RPMI7951 (cell line): ENCODE results near the gene NXF2B. TPM values are rescaled to one million over a fixed set of nuclear protein-coding genes. Genes with fewer than 3 reads are reported as not detected.
A peak's percentile ranks its signal among the peaks of the same experiment; 100 is the strongest.
"Not testable (repeated sequence)": the region's sequence is repeated elsewhere in the genome, so short reads cannot be mapped to it uniquely, and the experiment has no call there.

ENCODE experiments used
- DNase-seq: peaks from one replicate; pipeline ENCODE4 v3.0.0-alpha.2; 2012; ENCODE audit warnings: low read depth
- total RNA-seq: library from RNA; depleted of rRNA; stranded (reverse); fragments of >200 nt; shearing (Covaris generic); gene quantifications from 2 replicates; pipeline ENCODE4 v1.2.3, GENCODE V29; 2014; rRNA removed

Gene NXF2B, protein sequence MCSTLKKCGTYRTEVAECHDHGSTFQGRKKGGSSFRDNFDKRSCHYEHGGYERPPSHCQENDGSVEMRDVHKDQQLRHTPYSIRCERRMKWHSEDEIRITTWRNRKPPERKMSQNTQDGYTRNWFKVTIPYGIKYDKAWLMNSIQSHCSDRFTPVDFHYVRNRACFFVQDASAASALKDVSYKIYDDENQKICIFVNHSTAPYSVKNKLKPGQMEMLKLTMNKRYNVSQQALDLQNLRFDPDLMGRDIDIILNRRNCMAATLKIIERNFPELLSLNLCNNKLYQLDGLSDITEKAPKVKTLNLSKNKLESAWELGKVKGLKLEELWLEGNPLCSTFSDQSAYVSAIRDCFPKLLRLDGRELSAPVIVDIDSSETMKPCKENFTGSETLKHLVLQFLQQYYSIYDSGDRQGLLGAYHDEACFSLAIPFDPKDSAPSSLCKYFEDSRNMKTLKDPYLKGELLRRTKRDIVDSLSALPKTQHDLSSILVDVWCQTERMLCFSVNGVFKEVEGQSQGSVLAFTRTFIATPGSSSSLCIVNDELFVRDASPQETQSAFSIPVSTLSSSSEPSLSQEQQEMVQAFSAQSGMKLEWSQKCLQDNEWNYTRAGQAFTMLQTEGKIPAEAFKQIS
- total RNA-seq: not detected in 2 replicates

DNA sequence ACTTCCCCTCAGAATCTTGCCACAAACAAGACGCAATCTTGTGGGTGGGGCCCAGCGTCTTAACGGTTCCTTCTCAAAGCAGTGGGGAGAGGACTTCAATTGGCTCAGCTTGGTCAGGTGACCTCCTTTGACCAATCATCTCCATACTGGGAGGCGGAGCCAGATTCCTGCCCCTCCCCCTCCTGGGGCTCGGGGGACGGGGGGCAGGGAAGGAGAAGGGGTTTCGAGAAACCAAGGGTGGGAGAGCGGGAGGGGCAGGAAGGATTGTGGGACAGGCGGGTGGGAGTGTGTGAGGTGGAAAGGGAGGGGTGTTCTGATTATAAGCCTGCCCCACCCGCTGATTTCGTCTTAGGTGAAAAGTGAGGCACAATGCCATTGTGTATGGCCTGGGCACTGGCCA is at the start of gene NXF2B:
Gene NXF2B (minus strand): TSS at position 101 of the 400 bp plus-strand sequence. CDS start 59,972 bp downstream, outside the sequence.
- not testable (repeated sequence) for DNase-seq

DNA sequence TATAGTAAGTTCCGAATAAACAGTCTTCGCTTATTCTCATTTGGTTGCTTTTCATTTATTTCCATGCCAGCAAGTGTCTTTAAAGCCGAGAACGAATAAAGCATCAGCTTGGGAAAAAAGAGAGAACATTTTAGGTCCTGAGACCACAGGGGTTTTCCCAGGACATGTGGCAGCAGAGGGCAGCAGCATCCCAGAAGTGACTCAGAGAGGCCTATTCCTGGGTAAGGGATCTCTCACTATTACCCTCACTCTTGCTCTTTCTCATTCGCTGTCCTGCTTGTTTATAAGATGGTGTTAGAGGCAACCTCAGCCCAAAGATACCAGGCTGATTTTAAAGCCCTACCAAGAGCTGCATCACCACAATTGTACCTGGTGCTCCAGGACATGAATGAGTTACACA is 39.0 kb upstream of the NXF2B start:
- DNase-seq: not testable (repeated sequence)

DNA sequence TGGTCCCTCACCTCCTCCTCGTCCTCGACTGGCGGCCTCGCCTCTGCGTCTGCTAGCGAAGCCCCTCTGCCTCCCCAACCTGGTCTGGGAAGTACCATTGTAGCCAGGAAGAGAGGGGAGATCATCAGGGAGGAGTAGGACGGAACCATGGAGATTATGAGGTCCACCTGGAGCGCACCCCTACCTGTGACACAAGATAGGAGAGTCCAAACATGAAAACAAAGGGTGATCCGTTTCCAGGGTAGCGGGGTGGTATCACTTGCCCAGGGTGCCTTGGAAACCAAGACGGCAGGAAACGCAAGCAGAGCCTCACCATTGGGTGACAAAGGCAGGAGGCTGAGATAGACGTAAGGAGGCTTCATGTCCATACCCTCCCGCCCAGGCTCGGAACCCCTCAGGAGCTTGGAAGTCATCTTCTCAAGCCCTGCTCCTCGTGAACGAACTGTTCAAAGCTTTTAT is 32.0 kb upstream of the NXF2B start, which contains the start of gene TCP11X2:
Gene TCP11X2 (minus strand): TSS at position 51 of the 459 bp plus-strand sequence.
- not testable (repeated sequence) for DNase-seq

DNA sequence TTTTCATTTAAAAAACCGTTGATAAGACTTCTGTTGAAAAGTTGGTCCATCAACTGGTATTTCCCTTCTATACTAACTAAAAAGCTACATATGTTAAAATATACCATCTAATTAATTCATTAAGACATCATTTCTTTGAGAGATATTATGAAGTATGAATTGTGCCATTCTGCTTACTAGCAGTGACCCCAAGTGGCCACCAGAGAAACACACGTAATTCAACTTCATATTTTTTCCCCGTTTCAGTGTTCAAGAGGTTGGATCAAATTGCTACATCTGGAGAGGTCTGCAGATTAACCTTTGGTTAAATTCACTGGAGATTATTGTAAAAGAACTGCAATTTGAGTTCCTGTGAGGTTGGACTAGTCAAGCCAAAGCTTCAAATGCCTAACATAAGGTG is 30.4 kb upstream of the NXF2B start:
- DNase-seq: not testable (repeated sequence)

DNA sequence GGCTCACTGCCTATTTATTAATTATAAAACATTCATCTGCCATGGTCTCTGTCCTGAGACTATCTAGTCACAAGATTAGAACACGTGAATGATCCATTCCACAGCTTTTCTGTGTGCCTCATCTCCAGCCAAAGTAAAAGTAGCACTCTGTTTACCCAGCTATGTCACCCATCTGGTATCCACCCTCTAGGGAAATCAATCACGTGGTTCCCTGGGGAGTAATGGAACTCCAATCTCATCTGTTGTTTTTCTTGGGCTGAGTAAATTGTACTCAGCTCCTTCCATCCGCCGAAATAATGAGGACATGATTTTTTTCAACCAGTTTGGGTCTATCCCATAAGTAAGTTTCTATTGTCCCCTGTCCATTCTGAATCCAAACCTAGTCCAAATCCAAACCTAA is 18.8 kb upstream of the NXF2B start:
- DNase-seq: not testable (repeated sequence)

DNA sequence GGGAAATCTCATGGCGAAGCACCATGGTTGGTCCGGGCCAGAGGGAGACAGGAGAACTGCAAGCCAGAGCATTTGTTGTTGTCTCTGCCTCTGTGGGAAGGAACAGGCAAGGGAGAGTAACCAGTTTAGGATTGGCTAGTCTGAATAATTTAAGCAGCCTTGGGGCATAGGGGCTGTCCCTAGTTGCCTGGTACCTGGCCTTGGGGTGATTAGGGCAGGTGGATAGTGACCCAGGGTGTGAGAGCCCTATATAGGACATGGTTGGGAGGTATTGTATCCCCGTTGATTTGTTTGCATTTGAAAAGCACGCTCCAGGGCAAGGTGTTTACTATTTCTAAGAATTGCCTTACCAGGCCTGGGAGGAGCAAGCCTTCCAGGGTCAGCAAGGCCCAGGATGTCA is 25.3 kb downstream of the NXF2B start:
- DNase-seq: not testable (repeated sequence)

DNA sequence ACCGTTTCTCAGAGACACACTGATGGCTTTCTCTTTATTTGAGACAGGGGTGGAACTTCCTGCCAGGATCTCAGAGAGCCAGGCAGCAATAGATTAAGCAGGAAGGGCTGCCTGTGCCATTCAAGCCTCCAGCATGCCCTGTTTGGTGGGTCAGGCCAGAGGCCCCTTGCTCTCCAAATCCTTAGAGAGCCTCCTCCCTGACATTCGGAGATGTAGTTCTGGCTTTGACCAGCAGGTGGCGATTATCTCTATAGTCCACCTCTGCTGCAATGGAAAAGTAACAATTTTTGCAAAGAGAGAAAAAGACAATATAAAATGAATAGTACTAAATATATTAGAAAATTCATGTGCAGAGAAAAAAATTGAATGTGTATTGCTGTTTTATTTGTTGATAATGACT is 93.9 kb downstream of the NXF2B start:
- DNase-seq: peak; percentile 10

DNA sequence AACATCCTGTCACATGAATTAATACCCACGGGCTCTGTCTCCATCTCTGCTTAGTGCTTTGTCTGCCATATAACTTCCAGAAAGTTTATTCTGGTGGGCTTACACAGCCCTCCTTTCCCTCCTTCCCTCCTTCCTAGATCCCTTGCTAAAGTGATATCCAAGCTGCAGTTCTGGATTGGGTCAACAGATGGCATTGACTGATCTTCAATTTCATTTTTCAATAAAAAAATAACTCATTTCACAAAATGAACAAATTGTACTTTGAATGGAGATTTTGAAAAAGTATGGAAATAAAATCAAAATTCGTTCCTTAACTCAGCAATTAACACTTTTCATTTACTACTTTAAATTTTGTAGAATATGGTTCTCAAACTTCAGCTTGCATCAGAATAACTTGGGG is 97.9 kb downstream of the NXF2B start:
- no peak for DNase-seq

DNA sequence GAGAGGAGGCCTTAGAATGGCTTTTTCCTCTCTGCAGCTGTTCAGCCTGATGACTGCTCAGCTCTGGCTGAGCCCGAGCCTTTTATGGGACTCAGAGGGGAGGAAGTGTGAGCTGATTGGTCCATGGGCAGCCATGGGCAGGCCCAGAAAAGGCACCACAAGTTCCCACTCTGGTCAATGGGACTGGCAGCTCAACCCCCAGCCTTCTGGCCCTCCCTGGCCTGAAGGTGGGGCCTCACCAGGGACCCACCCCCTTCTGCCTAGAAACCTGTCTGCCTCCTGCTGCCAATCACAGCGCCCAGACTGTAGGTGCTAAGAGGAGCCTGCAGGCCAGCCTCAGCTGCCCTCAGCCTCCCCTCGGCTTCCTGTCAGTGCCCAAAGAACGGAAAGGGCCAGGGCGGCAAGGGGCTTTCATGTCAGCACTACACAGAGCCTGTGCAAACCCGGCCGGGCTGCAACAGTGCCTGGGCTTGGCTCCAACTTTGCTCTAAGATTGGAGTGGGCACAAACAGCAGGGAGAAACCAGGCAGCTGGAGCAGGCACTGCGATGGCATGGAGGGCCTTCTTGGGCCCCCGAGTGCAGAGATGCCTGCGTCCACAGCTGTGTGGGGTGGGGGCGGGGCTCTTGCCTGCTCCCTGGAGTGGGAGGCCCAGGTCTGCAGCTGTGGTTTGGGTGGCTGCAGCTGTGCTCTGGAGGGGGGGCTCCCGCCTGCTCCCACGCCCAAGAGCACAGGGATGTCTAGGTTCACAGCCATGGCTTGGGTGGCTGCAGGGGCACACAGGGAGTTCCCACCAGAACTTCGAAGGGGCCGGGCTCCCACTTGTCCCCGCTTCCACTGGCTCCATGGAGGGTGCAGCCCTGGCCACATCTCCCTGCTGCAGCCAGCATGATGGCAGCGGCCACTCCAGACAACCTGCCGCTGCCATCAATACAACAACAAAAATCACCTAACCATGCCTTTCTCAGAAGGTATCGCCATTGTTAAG is 100.2 kb downstream of the NXF2B start:
- DNase-seq: peak; percentile 2

DNA sequence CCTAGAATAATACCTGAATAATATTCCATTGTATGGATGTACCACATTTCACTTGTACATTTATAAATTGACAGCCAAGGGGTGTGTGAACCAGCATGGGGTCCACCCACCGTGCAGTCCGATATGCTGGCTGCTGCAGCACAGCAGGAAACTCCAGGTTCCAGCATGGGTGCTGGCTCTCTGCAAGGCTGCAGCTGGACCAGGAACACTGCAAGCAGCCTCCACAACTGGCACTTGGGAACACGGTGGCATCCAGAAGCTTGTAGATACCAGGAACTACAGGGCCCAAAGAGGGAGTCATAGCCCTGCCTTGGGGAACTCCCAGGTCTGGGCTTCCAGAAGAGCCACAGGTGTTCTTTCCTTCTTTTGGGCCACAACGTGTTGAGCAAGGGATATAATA is 101.6 kb downstream of the NXF2B start:
- no peak for DNase-seq

Other genes with a start within 250 kb of the NXF2B start
- gene TCP11X1, start 224.7 kb downstream of the NXF2B start, total RNA-seq: not detected in 2 replicates
- gene NXF2, start 192.8 kb downstream of the NXF2B start, total RNA-seq: not detected in 2 replicates
- gene TCP11X2, start 31.8 kb upstream of the NXF2B start, total RNA-seq: not detected in 2 replicates
- 27.1 and 39.8 TPM in 2 replicates for gene TMSB15A, start 76.7 kb upstream of the NXF2B start, total RNA-seq
- 9.1 and 12.1 TPM in 2 replicates for gene ARMCX5, start 159.5 kb upstream of the NXF2B start, total RNA-seq
- 0.20 and 0.36 TPM in 2 replicates for gene GPRASP1, start 211.5 kb upstream of the NXF2B start, total RNA-seq